GM21526 (cell line): ENCODE results near the gene BLTP3A.
"Not testable (repeated sequence)": the region's sequence is repeated elsewhere in the genome, so short reads cannot be mapped to it uniquely, and the experiment has no call there.

Experiments used
- ATAC-seq: cut with Tn5 transposase; IDR thresholded peaks from one replicate; pipeline ENCODE4 v1.9.1; 2021; ENCODE audit warnings: moderate library complexity; ENCODE audit not compliant: unreplicated experiment, low FRiP score

BLTP3A gene

DNA sequence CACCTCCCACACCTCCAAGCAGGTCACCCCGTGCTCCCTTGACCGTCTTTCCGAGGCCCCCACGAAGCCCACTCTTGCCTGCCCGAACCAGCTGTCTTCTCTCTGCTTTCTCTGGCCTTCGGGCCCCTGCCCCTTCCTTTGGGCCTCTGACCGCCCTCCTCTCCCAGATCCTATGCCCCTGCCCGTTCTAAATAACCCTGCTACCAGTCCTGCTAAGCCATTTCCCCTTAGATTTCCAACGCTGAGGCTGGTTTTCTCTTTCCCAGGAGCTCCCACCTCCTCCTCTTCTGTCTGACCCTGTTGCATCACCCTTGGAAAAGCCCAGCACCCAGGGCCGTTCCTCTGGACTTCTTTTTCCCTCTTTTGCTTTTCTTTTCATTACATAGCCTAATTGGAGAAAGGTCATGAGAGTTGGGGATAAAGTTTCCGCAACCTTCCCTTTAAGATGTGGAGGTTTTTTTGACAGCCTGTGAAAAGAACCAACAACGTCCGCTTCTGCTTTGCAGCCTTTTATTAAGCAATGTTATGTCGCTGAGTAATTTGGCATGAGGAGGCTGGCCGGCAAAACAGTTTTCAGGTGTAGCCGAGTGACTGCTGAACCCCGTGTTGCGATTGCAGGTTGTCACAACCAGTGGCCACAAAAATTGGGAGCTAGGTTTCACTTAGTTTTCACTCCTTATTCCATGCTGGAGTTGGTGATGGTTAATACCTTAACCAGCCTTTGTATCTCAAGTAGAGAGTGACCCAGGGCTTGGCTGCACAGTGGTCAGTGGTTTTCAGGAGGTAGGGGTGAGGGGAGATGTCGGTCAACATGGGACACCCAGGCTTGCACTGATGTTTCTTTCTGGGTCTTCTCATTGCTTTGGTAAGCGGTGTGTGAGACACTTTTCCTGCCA is 970 bp downstream of the BLTP3A start:
- ATAC-seq: peak; percentile 2

DNA sequence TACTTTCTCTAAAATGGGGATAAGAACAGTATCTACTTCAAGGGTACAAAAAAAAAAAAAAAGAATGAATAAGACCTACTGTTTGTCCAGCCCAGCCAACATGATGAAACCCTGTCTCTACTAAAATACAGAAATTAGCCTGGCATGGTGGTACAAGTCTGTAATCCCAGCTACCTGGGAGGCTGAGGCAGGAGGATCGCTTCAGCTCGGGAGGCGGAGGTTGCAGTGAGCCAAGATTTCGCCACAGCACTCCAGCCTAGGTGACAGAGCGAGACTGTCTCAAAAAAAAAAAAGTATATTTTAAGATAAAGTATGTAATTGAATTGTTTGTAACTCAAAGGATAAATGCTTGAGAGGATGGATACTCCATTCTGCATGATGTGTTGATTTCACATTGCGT is 2.0 kb downstream of the BLTP3A start:
- no peak for ATAC-seq

DNA sequence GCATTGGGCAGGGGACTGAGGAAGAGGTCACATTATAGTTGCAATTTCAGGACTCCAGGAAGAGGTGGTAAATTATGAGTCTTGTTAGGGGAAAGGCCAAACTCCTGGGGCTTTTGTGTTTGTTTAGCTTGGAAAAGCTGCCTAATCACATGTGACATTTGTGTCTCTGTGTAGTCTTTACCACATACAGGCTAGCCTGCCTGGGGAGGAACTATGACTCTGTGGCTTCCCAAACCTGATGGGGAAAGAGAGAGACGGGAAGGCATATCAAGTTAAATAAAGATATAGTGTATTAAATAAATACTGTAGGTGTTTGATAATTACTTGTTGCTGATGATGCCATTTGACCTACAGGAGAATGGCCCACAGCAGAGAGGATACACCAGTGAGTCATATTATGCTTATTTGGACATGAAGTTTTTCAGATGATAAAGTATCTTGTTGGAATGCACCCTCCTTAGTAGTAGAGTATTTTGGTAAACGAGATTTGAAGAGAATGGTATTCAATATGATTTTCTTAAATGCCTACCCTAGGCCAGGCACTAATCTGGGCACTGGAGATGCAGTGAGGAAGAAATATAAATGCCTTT is 4.0 kb downstream of the BLTP3A start:
- ATAC-seq: no peak

DNA sequence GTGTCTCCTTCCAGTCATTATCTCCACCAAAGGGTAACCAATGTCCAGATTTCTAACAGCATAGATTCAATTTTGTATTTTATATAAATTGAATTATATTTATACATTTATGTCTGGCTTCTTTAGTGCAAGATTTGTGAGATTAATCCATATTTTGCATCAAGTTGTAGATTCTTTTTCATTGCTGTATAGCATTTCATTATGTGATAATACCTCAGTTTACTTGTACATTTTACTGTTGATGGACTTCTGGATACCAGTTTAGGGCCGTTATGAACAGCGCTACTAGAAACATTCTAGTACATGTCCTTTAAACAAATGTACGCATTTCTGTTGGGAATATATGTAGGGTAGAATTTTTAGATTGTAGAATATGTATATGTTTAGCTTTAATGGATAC is 6.2 kb downstream of the BLTP3A start:
- no peak for ATAC-seq

DNA sequence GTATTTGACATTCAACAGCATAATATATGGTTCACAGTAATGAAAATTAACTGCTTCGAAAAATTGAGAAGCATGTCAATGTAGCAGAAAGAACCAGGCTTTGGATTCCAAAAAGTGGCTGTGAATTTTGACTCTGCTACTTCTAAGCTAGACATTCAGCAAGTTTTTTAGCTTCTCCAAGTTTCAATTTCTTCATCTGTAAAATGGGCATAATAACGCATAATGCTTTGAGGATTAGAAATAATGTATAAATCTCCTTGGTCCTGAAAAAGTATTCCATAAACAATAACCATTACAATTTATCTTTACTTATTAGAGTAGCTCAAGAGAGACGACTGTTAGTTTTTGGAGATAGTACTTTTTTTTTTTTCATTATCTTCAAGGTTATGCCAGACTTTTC is 7.7 kb downstream of the BLTP3A start:
- no peak for ATAC-seq

DNA sequence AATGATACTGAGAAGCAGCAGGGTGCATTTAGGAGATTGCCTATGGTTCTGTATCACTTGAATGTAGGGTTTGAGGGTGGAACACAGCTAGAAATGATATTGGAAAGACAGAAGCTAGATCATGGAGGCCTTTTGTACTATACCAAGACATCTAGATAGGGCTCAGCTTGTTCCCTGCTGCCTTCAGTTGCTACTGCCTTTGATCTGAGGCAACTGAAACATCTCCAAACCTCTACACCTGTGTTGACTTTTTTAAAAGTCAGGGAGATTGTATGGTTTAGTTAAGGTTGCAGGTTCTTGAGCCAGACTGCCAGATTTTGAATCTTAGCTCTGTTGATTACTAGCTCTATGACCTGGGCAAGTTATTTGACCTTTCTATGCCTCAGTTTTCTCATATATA is 12.7 kb downstream of the BLTP3A start:
- no peak for ATAC-seq

DNA sequence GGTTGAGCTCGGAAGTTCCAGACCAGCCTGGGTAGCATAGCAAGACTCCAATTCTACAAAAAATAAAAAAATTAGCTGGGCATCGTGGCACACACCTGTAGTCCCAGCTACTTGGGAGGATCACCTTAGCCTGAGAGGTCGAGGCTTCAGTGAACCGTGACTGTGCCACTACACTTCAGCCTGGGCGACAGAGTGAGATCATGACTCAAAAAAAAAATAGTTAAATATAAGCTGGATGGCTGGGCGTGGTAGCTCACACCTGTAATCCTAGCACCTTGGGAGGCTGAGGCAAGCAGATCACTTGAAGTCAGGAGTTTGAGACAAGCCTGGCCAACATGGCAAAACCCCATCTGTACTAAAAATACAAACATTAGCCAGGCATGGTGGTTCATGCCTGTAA is 13.2 kb downstream of the BLTP3A start:
- not testable (repeated sequence) for ATAC-seq

DNA sequence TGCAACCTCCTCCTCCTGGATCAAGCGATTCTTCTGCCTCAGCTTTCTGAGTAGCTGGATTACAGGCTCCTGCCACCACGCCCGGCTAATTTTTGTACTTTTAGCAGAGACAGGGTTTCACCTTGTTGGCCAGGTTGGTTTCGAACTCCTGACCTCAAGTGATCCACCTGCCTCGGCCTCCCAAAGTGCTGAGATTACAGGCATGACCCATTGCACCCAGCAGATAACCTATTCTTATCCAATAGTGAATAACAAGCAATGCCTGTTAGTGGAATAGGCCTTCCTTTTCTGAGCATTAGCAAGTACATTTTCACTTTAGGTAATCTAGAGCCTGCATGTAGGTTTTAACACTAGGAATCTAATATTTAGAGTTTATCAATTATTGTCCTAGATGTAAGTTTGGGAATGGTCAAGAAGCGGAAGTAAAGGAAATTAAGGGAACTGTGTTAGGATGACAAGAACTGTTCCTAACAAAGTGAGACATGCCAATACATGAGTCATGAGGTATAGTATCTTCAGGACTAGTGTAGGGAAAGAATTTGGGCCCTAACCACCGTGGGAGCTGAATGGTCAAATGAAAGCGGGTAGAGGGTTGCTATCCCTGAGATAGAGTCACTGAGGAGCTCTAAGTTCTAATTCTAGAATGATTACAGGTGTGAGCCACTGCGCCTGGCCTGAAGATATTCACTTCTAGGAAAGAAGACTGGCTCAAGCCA is 15.0 kb downstream of the BLTP3A start:
- no peak for ATAC-seq

DNA sequence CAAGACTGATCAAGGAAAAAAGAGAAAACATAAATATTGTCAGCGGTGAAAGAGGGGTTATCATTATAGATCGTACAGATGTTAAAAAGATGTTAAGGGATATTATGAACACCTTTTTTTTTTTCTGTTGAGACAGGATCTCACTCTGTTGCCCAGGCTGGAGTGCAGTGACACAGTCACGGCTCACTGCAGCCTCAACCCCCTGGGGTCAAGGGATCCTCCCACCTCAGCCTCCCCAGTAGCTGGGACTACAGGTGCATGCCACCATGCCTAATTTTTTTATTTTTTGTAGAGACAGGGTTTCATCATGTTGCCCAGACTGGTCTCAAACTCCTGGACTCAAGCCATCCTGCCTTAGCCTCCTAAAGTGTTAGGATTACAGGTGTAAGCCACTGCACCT is 16.6 kb downstream of the BLTP3A start:
- not testable (repeated sequence) for ATAC-seq

DNA sequence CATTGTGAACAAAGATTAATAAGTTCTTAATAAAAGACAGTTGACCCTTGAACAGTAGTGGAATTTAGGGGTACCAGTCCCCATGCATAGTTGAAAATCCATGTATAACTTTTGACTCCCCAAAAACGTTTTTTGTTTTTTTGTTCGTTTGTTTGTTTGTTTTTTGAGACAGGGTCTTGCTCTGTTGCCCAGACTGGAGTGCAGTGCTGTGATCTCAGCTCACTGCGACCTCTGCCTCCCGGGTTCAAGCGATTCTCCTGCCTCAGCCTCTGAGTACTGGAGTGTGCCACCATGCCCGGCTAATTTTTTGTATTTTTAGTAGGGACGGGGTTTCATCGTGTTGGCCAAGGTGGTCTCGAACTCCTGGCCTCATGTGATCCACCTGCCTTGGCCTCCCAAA is 17.5 kb downstream of the BLTP3A start:
- ATAC-seq: not testable (repeated sequence)

DNA sequence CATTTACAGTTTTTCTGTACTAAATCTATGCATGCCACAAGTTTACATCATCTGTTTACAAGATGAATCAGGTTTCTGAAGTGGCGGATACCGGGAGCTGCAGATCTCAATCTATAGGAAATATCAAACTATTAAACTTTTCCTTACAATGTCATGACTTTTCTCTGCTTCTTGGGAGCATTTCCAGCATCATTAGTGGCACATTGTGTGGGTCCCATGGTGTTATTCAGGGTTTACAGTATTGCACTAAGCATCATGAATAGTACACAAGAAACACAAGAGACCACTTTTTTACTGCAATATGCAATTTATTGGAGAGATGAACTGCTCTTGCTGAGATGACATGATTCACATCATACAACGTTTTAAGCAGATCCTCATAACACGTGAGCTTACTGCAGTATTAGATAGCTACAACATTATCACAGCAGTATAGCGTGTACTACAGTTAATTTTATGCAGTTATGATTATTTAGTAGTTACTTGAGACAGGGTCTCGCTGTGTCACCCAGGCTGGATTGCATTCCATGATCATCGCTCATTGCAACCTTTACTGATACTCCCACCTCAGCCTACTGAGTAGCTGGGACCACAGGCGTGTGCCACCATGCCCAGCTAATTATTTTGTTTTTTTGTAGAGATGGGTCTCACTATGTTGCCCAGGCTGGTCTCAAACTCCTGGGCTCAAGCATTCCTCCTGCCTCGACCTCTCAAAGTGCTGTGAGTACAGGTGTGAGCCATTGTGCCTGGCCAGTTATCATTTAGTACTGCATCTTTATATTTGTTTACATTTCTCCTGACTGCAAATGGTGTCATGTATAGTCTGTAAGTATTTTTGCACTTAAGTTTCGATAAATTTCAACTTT is 18.4 kb downstream of the BLTP3A start:
- no peak for ATAC-seq

DNA sequence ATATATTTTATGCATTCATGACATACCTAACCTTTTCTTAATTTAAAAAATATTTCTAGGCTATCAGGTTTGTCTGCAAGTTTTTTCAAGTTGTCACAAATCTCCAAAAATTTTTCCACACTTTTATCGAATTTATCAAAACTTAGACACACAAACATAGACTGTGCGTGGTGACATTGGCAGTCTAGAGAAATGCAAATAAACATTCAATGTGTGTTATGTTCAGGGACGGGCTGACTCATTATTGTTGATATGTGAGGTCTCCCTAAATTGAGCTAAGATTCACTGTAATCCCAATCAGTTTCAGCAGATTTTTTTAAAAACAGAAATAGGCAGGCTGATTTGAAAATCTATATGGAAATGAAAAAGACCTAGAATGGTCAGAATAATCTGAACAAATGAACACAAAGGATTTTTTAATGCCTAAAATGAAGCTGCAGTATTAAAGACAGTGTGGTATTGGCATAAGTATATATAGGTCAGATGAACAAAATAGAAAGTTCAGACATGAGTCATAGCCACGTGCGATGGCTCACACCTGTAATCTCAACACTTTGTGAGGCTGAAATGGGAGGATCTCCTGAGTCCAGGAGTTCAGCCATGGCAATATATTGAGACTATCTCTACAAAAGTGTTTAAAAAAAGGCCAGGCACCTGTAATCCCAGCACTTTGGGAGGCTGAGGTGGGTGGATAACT is 19.2 kb downstream of the BLTP3A start:
- peak; percentile 71 for ATAC-seq

DNA sequence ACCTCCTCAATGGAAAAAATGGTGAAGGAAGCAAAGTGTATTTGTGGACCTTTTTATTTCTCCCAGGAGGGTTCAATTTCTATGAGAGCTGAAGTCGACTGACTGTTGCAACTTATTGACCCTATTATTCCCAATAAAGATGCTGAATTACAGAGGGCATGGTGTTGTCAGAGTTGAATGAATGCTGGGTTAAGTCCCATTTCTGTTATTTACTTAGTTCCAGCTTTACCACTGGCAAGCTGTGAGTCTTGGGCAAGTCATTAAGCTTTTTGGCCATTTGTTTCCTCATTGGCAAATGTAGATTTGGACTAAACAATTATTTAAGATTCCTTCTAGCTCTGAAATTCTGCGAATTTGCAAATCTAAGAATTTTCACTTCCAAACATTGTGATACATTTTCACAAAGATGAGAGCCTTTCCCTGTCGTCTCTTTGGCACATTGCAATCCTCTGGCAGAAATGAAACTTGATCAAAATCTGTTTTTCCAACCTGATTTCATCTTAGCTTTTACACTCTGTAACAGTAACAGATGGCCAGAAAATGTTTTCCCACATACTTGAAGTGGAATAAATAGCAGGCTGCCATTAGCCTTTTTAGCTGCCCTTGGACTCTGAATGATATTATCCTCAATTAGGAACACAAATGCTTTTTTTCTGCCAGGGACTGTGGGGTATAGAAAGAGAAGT is 21.3 kb downstream of the BLTP3A start:
- ATAC-seq: no peak

DNA sequence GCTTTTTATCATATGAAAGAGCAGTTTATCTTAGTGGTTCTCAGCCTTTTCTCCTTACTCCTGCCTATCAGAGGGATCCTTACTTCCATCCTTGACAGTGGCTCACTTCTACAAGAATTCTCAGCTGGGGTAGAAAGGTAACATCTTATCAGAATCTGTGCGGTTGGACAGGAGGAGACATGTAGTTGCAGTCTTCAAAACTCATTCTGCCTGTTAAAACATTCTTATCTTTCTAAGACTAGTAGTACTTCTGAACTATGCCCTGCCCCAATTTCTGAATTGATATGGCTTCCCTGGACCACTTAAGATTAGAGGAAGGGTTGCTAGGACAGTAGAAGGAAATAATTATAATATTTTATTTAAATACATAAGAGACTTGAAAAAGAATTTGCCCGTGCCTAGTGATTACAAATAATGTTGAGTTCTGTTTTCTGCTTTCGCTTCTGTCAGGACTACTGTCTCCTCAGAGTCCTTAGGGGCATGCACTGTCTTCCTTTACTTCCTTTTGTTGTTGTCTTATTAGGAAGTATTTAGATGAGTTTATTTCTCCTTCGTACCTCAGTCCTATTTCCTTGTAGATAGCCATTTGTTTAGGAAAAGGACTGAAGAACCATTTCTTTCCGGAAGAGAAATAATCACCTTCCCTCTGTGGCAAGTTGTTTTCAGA is 24.9 kb downstream of the BLTP3A start:
- ATAC-seq: no peak

DNA sequence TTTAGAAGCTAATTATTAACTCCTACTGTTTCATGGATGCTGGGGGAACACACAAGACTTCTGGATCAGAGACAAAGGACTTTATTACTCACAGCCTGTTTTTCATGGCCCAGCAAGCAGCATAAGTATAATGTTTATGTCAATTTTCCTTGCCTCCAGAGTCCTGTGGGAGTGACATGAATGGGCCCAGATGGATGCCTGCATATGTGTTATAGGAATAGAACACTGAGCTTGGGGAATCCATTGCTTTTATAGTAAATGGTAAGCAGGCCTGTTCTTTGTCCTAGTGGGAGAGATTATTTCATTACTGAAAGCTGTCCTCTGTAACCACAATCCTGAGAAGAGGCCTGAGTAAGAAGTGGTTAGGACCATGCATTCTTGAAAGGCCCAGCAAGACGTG is 25.6 kb downstream of the BLTP3A start:
- ATAC-seq: no peak

DNA sequence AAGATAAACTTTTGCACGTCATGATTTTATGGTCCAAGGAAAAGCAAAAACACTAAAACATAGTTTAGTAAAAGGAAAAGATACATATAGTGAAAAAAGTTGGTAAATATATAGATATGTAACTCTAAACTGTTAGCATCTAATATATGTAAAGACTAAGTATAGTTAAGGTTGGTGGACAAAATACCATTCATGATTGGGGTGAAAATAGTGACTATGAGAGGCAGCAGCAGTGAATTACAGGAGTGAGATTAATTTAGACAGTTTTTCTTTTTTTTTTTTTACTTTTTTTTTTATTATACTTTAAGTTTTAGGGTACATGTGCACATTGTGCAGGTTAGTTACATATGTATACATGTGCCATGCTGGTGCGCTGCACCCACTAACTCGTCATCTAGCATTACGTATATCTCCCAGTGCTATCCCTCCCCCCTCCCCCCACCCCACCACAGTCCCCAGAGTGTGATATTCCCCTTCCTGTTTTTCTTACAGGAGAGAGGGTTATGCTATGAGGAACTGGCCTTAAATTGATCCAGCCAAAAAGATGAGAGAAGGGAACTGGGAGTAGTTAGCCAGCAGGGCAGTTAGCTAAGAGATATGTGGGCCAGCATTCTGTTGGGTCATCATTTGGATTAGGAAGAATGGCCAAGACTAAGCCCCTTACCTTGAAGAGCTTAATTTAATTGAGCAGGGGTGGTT is 27.1 kb downstream of the BLTP3A start:
- ATAC-seq: not testable (repeated sequence)

DNA sequence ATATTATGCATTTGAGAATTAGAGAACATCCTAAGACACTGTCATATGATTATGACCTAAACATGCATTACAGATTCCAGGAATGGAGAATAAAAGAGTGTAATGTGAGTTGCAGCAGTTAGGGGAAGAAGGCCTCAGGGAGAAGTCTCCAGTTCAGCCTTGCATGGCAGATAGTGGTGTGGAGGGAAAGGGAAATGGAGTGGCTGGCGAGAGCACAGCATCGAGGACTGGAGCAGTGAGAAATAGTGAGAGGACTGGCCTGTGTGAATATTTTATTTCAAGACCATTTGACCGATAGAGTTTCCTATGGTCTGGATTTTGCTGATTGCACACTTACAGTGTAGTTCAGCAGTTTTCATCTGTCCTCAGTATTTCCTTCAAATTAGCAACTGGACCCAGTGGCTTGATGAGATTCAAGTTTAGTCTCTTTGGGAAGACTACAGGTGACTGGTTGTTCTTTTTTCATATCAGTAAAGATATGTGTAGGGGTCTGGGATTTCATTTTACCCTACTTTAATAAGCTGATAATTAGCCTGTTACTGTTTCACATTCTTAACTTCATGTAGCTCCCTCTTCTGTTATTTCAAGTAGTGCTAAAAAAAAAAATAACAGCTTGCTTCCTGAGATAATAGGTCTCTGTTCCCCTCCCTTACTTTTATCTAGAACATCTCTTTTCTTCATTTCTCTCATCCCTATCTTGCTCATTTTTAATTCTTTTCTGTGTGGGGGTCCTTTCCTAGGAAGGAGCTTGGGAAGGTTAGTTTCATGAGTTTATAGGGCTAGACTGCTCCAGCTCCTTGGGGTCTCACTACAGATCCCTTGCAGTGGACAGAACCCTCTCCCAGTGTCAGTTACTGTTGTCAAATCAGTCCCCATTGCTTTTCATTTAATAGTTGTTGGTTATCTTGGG is 27.9 kb downstream of the BLTP3A start:
- ATAC-seq: no peak
